GM18508 (cell line): ENCODE data around the gene PGLYRP3.
"Not testable (repeated sequence)": the region's sequence is repeated elsewhere in the genome, so short reads cannot be mapped to it uniquely, and the experiment has no call there.

Experiments used
- ATAC-seq: cut with Tn5 transposase; IDR thresholded peaks from one replicate; pipeline ENCODE4 v1.9.1; 2021; ENCODE audit warnings: moderate number of reproducible peaks; ENCODE audit not compliant: insufficient read depth, unreplicated experiment

PGLYRP3 gene

DNA sequence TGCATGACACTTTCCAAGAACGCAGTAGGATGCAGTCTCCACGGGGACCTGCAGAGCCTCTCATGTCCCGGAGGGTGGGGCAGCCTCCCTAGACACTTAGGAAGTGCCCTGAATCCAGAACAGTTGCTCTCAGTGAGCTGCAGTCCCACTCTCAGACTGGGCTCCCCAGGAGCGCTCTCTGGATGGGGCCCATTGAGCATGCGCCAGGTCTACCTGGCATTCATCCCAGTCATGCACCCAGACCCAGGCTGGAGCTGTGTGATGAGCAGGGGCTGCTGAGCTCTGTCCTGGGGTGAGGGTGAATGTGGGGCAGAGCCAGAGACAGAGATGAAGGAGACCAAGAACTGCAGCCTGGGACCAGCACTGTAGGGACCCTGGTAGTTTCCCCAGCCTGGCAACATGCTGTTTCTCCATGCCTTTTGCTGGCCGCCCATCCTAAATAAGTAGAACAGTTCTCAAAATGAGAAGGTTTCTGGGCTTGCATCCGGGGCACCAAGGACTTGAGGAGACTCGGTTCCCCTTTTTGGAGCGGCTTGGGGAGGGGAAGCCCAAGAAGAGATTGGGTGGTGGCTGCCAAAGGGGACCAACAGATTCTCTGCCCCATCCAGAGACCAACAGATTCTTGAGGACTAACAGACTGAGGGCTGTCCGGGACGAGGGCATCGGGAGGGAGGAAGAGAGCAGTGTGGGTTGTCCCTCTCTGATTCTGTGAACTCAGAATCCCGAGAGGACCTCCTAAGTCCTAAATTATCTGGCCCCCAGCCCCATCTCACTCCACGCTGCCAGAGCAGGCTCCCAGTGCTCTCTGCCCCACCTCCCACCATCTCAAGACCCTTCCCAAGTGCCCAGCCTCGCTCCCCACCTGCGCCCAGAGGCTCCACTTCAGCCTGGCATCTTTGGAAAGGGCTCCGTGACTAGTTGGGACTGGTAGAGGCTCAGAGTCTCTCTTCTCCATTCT lies 36.9 kb upstream of the PGLYRP3 start:
- ATAC-seq: no peak

DNA sequence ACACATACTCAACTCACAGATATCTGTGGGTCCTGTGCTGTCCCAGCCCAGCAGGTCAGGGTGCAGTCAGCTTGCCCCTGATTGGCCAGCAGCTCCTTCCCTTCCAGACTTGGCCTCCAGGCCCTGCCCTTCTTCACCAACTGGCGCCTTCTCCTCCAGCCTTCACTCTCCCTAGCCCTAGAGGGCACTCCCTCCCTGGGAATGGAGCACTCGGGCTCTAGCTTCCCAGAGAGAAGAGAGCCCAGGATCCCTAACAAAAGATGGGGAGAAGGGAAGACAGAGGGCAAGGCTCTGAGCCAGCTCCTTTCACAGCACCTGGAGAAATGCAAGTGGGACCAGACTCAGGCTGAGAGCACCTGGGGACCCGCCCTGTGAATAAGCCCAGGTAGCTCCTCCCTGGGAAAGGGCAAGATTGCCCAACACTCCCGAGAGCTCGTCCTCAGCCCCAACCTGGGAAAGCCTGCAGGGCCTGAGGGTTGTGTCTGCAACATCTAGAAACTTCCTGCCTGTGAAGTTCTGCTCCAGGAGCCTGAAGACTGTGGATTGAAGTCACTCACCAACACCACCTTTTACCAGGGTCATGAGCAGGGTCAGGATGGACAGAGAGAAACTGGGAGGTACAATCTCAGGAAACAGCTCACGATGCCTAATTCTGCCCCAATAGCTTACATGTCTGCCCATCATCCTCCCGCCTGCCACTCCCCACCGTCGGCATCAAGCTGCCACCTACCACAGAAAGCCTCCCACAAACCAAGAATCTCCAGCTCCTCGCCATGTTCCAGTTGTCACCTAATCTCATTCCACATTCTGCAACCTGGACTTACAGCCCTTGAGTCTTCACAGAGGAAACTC lies 36.0 kb upstream of the PGLYRP3 start, which contains the start of gene PGLYRP4:
PGLYRP4 (minus strand) TSS at position 331 of the 852 bp plus-strand sequence. CDS start 909 bp downstream, outside the sequence.
- no peak for ATAC-seq

DNA sequence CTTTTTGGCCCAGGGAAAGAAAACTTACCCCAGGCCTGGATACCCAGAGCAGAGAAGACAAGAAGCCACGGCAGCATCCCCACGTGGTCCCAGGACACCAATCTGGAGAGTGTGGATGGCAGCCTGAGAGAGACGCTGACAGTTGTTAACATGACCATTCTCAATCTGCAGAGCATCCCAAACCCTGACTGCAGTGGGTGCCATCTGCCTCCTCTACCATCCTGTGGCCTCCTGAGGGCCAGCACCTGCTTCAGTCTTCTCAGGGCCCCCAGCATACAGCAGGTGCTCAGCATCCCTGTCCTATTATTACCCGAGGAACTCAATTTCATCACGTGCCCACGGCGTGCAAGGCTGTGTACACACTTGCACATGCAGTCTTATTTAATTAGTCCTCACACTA lies 35.1 kb upstream of the PGLYRP3 start:
- no peak for ATAC-seq

DNA sequence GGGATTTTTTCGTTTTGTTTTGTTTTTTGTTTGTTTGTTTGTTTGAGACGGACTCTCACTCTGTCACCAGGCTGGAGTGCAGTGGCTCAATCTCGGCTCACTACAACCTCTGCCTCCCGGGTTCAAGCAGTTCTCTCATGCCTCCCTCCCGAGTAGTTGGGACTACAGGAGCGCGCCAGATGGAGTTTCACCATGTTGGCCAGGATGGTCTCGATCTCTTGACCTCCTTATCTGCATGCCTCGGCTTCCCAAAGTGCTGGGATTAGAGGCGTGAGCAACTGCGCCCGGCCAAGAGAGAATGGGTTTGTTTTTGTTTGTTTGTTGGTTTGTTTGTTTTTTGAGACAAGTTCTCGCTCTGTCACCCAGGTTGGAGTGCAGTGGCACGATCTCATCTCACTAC lies 34.3 kb upstream of the PGLYRP3 start:
- ATAC-seq: not testable (repeated sequence)

DNA sequence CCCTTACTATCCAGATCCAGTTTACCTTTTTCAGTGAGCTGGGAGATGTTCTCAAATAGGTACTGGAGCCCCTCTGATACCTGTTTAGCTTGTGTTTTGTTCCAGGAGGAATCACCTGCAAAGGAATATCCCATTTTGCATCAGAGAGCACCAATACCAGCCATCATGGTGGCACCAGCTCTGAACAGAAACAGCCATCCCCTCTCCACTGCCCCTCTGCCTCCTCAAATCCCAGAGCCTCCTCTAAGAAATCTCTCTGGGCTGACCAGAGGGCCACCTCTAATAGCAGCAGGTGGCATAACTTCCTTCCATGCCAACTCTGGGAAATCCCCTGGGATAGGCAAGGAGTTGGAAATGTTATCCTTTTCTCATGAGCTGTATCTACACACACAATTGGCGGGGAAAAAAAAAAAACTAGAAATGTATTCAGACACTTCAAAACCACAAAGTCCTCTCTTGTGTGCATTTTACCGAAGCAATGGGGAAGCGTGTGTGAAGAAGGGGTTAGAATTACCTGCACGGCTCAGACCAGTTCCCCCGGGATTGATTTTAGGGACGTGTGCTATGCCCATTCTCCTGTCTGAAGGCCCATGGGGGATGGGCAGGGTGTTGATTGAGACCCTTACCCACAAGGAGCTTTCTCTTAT lies 33.4 kb upstream of the PGLYRP3 start:
- ATAC-seq: no peak

DNA sequence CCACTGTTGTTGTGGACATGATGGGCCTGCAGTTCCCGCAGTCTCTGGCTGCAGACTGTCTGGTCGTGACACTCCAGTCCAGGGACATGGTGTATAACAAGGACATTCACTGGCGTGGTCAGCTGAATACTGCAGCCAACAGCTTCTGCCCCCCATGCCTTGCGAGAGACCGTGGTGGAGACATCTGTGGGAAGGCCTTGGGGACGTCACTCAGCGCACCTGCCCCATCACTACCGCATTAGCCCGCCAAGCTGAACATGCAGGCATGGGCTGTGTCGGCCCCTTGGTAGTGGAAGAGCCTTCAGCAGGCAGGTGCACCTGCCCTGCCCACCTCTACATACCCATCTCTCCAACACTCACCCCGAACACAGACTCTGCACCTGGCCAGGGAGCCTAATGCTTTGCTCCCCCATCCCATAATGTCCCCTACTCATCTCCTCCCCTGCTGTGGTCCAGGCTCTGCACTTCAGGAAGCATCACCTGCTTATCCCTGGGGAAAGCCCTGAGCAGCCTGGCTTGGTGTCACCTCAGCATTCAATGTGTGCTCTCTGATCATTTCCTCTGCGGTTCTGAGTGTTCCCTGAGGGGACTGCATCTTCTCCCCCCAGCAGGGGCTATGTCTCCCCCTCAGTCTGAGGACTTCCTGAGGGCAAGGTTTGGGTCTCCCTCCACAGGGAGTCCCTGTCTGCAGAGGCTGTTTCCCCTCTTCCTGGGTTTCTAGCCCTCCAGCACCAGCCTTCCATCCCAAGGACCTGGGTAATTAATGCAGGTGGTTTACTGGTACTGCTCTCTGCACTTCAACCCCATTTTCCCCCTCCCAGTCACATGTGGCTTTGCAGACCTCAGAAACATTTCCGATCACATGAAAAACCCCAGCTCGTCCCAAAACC lies 32.7 kb upstream of the PGLYRP3 start:
- ATAC-seq: no peak

DNA sequence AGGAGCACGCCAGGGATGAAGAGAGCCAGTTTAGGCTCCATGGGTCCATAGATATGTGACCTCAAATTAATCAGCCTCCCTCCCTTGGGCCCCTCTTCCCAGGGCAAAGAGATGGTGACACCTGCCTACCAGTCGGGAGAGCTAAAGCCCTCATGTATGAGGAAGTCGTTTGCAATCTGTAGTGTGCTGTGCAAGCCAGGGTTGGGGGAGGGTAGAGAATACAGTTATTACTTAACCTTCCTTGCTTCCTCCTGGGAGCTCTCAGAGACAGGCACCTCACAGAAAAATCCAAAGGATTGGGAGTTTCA lies 31.9 kb upstream of the PGLYRP3 start:
- no peak for ATAC-seq

DNA sequence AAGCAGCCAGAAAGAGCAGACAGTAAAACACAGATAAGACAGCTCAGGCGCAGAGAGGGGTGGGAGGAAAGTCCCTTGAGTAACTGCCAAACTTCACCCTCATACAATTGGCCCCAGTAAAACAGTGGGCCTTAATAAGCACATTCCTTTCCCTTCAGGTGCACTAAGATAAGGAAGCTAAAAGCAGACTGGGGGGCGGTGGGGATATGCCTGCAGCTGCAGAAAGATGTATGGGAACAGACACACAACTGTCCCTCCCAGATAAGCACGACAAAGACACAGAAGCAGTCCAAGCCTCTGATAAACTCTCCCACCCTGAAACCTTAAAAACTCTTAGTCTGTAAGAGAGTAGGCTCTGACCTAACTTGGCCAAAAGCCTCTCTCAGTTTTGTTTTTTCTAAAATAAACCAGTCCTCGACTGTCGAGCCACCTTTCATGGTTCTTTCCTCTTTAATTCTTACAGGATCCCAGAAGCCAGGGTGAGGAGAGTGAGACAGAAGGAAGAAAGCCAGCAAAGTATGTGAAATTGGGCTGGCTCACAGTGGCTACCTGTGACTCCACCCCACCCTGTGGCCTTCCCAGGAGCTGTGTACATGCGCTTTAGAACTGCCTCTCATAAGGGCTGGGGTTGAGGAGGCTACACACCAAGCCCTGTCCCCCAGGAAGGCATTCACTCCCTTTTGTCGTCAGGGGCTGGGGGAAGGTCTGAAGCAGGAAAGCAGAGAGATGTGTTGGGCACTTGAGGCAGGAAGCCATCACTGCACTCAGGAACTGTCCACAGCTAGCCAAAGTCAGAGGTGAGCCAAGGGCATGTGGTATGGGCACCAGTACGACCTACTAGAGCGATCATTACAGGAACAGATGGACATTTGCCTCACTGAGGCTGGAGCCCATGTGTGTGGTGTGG lies 31.3 kb upstream of the PGLYRP3 start:
- no peak for ATAC-seq

DNA sequence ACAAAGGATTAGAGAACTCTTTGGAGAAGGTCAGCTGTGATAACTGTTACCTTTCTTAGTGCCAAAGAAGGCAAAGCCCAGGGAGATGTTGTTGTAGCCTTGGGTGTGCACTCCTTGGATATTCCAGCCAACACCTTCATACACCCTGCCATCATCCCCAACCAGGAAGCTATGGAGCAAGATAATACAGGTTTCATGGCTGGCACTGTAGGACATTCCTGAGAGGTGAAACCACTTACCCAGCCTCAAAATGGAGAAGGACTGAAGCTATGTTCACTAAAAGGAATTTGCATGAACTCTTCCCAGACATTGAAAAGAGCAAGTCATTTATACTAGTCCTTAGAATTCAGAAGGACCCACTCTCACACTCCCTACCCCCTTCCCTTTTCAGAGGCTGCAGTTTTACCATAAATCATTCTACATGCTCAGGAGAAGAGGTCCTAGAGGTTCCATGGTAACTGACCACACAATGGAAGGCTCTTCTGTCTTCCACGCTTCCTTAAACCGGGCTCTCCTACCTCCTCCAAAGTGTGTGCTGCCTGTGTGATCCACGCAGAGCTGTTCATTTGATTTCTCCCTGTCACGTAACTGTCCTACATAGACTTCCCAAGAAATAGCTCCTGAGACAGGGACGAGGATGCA lies 30.4 kb upstream of the PGLYRP3 start:
- no peak for ATAC-seq

DNA sequence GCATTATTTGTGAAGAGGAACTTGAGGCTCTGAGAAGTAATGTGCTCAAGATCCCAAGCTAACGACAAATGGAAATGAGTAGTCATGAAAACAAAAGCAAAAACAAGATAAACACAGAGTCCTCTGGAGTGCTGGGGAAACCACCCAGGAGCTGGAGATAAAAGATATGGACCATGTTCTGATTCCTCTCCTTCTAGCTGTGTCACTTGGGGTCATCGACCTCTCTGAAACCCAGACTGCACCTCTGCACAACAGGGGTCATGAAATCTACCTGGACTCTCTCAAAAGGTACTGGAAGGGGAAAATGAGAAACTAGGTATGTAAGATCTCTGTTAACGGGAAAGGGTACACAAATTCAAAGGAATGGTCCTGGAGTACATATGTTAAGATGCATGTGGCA lies 29.4 kb upstream of the PGLYRP3 start:
- no peak for ATAC-seq

DNA sequence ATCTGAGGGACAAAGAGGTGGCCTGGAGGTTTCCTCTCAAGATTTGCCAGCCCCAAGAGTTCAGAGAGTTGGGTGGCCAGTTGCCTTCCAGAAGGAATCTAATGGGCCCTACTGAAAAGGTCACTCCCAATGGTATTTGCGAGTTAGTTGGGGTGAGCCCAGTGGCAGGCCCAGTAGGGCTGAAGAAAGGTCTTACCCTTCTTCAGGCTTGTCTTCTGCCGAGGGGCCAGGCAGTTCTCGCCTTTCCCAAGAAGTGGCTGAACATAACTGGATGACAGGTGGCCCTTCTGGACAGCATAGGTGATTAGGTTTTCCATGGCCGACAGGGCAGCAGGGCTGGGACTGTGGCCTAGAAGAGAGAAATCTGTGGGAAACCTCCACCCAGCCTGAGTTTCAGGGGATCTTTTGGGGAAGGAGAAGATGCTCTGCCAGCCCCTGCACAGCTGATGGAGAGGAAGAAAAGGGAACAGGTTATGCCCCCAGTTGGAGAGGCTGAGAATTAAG lies 28.7 kb upstream of the PGLYRP3 start:
- ATAC-seq: no peak

DNA sequence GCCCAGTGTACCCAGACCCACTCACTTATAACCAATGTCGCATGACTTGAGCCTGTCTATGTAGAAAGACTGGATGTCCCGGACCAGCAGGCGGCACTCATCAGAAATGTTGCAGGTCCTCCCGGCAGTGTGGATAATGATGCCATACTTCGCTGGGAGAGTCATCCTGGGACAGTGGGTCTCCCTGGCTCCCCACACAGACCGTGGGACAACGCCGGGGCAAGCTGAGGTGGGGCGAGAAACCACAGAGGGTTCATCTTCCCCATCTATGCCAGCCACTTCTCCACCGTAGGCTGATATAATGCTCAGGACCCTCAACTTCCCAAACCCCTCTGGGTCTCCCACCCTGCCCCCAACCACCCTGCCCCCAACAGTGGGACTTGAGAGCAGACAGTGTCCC lies 27.6 kb upstream of the PGLYRP3 start:
- no peak for ATAC-seq

DNA sequence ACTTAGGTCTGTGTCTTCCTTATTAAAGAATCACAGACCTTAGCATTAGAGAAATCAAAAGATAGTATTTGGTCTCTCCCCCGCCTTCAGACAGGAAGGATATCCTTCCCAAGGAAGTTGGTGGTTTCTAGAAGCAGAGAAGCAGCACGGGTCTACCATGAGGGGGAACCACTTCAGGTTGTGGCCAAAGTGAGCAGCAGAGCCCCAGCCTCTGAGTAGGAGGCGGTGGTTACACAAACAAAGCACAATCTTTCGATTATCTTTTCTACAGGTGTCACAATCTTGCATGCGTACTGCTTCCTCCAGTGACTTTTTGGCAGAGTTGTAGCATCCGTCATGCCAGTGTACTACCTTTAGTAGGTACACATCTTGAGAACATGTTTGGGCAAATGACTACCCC lies 27.1 kb upstream of the PGLYRP3 start:
- ATAC-seq: no peak

DNA sequence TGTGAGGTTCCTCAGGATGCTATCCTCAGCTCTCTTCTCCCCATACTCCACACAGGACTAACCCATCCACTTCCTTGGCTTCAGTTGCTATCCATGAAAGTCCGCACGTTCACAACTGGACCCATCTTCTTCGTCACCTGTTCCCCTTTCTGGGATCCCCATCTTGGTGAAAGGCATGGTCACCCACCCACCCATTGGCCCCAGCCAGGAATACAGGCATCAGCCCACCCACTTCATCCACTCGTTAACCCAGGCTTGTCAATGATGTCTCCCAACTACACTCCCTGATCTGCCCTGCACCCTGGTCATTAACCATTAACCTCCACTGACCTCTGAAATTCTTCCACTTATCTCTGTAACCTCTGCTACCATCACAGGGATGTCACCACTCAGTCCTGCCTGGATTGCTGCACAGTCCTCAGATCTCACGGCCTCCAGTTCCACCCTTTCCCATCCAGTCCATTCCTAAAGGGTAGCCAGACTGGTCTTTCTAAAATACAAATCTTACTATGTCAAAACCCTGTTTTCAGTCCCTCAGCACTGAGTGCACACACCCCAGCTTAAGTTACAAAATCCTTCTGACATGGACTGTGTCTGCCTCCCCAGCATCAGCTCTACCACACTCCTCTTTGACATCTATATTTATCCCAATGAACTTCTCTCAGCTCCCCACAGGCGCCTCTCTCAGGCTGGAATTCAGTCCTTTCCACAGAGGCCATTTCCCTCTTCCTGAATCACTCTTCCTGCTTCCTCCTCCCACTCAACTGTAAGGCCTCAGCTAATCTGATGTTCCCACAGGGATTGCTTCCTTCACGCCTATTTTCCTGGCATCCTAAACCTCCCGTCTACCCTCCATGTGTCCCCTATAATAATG lies 25.5 kb upstream of the PGLYRP3 start:
- no peak for ATAC-seq

DNA sequence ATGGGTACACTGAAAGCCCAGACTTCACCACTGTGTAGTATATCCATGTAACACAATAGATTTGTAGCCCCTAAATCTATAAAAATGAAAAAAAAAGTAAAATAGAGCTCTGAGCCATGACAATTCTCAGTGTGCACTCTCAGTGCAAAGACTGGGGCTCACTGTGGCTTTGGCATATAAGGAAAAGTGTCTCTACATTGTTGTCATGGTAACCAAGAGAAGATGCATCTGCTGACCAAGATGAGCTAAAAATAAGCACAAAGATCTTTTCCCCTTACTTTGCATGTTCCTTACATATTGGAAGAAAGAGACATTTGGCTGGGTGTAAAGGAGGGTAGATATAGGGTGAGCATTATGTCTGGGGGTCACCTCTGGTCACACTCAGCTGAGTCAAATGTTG lies 23.9 kb upstream of the PGLYRP3 start:
- ATAC-seq: no peak

DNA sequence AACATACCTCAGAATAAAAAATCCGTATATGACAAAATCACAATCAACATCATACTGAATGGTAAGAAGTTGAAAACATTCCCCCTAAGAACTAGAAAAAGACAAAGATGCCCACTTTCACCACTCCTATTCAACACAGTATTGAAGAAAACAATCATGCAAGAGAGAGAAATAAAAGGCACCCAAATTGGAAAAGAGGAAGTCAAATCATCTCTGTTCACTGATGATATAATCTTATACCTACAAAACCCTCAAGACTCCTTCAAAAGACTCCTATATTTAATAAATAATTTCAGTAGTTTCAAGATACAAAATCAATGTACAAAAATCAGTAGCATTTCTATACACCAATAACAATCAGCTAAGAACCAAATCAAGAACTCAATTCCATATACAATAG lies 21.1 kb upstream of the PGLYRP3 start:
- ATAC-seq: no peak

DNA sequence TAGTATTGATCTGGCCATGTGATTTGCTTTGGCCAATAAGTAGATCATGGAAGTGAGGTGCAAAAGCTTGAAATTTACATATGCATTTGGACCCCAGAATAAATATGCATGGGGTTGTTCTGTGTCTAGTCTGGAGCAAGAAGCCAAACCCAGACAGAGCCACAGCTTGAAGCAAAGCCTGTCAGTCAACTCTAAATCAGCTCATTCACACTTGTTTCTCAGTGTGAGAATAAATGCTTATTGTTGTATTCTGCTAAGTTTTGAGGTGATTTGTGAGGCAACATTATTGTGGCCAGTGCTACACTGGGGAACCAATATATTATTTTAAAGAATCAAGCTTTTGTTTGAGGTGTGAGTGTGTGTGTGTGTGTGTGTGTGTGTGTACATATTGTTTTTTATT lies 12.2 kb upstream of the PGLYRP3 start:
- no peak for ATAC-seq
